WI38 (cell line): ENCODE results near the gene RNF43.

ENCODE experiments used
- H3K4me3 ChIP-seq: 2 replicates; pipeline ENCODE4 v1.5.1; 2011; ENCODE audit warnings: low read depth, mild to moderate bottlenecking, control low read depth, low read length
- TF ChIP-seq, protein P1 (sequence below): IDR thresholded peaks from 2 replicates; pipeline ENCODE4 v1.5.1; 2012; ENCODE audit warnings: low read depth, mild to moderate bottlenecking, control low read depth, low read length

RNF43 gene

DNA sequence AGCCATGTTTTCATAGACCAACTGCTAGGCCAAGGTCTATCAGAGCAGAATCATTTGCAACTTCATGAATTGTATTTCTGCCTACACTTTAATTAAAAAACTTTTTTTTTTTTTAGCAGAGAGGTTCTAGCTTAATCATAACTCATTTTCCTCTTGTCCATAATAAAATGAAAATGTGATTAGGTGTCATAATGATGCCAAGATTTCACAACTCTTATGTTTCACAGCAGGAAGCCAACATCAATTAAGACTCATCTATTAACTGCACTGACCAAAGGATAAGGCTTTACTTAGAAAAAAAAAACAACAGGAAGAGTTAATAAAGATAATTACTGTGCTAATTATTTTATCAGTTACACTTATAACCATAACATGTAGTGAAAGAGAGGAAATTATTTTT is 18.9 kb upstream of the RNF43 start:
- TF ChIP-seq, protein P1, sequence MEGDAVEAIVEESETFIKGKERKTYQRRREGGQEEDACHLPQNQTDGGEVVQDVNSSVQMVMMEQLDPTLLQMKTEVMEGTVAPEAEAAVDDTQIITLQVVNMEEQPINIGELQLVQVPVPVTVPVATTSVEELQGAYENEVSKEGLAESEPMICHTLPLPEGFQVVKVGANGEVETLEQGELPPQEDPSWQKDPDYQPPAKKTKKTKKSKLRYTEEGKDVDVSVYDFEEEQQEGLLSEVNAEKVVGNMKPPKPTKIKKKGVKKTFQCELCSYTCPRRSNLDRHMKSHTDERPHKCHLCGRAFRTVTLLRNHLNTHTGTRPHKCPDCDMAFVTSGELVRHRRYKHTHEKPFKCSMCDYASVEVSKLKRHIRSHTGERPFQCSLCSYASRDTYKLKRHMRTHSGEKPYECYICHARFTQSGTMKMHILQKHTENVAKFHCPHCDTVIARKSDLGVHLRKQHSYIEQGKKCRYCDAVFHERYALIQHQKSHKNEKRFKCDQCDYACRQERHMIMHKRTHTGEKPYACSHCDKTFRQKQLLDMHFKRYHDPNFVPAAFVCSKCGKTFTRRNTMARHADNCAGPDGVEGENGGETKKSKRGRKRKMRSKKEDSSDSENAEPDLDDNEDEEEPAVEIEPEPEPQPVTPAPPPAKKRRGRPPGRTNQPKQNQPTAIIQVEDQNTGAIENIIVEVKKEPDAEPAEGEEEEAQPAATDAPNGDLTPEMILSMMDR = no peak

DNA sequence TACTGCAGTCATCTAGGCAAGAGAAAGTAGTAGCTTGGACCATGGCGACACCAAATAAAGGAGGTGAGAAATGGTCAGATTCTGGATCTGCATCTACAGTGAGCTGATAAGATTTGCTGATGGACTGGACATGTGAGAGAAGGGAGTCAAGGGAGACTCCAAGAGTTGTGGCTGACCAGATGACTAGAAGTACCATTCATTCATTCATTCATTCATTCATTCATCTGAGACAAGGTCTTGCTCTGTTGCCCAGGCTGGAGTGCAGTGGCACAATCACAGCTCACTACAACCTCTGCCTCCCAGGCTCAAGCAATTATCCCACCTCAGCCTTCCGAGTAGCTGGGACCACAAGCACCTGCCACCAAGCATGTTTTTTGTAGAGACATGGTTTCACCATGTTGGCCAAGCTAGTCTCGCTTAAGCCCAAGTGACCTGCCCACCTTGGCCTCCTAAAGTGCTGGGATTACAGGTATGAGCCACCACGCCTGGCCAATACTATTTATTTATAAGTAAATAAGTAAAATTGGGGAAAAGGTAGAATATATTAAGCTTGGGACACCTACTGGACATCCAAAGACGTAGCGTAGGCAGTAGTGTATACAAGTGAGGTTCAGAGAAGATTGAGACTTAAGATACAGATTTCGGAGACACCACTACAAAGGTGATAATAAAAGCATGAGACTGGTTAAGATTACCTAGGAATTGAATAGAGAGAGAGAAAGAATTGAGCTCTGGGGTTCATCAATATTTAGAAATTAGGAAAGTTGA is 15.7 kb upstream of the RNF43 start:
- H3K4me3 ChIP-seq = no peak overlapping the region
- TF ChIP-seq, protein P1 = no peak

More for the DNA sequence above, 18.9 kb upstream of the RNF43 start:
- no peak overlapping the region for H3K4me3 ChIP-seq

DNA sequence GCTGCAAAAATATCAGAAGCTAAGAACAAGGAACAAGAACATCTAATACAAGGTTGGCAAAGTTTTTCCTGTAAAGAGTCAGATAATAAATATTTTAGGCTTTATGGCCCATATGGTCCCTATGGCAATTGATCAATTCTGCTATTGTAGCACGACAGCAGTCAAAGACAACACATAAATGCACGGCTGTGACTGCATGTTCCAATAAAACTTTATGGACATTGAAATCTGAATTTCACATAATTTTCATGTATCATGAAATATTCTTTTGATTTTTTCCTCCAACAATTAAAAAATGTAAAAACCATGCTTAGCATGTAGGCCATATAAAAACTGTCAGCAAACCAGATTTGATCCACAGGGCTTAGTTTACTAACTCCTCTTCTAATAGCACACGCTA is 10.5 kb upstream of the RNF43 start:
- H3K4me3 ChIP-seq = no peak overlapping the region
- TF ChIP-seq, protein P1 = no peak

DNA sequence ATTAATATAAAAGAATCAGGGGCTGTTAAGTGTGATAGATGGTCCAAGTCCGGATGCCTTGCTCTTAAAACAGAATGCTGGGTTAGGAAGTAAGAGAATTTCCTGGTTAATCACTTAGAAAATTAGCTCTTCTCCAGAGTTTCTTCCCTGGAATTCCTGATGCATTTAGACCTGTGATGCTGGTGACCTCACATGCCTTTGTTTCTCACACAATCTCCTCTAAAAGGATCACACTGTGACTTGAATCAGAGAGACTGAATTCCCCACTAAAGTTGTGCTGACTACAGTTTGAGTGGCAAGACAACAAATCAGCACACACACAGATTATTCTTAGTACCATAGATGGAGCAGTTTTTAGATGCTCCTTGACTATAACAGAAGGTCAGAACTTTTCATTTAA is 4.4 kb upstream of the RNF43 start:
- TF ChIP-seq, protein P1 = no peak
- no peak overlapping the region for H3K4me3 ChIP-seq

DNA sequence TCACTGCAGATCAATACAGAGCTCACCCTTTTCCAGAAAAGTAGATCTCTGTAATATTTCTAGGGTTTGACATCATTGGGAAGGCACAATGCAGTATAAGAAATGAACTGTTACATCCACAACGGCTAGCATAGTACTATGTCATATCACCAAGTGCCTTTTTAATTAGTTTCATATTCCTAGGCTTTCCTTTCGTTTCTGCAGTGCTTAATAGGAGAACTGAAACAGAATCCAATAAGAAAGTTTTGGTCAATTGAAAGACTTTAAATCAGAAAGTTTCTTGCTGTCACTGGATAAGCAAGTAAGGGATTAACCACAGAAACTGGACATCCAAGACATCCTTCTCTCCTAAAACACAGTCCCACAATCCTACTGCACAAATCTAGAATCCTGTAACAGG is 3.5 kb upstream of the RNF43 start:
- TF ChIP-seq, protein P1 = no peak
- H3K4me3 ChIP-seq = no peak overlapping the region

DNA sequence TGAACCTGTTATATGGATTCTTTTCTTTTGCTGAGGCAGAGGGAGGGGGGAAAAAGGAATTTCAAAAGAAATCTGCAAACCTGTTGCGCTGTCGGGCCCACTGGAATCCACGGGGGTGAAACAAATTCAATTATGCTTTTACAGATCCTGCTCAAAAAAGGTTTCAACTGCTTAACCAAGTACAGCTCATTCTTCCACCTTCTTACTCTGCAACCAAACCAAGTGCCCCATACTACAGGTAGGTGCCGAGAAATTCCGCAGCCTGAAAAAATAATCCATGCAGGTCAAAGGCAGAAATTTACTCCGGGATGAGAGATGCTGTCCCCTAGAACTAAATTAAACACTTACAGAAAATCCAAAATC is 416 bp downstream of the RNF43 start:
- H3K4me3 ChIP-seq = no peak overlapping the region
- TF ChIP-seq, protein P1 = no peak

DNA sequence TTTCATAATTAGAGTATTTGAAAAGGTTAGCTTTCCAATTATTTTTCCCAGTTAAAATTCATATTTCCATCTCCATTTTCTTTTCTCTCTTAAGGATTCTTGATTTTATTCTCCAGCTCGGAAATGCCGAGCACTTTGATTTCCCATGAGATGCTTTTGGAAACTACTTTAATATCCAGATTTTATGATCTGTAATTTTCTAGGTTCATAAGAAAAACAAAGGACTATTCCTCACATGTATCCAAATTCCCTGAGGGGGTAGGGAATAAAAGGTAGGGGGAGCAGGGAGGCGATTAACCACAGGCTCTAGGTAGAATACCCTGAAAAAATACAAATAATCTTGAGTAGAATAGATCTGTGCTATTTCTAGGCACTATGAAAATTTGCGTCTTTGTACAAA is 938 bp downstream of the RNF43 start:
- no peak overlapping the region for H3K4me3 ChIP-seq
- TF ChIP-seq, protein P1 = no peak
